Bronchial epithelial cell (primary cell): Measurements from ENCODE around the gene APBB2. TPM values are rescaled to one million over a fixed set of nuclear protein-coding genes. Genes with fewer than 3 reads are reported as not detected.

ENCODE experiments used
- DNase-seq: peaks from one replicate; pipeline ENCODE4 v3.0.0-alpha.2; 2010; ENCODE audit warnings: low read depth
- FAIRE-seq: peaks from 2 replicates; lab custom pipeline; 2011; peaks lifted over from hg19 to GRCh38; lab: Jason Lieb, UNC
- H3K27me3 ChIP-seq: 2 replicates; pipeline ENCODE4 v1.5.1; 2011; ENCODE audit warnings: low read length; ENCODE audit not compliant: control insufficient read depth, insufficient read depth
- H3K36me3 ChIP-seq: 2 replicates; pipeline ENCODE4 v1.5.1; 2011; ENCODE audit warnings: low read length; ENCODE audit not compliant: control insufficient read depth, insufficient read depth
- H3K4me3 ChIP-seq: 2 replicates; pipeline ENCODE4 v1.5.1; 2011; ENCODE audit warnings: mild to moderate bottlenecking, low read depth, low read length, control low read depth
- CTCF ChIP-seq: IDR thresholded peaks from 2 replicates; pipeline ENCODE4 v1.5.1; 2011; ENCODE audit warnings: mild to moderate bottlenecking, moderate library complexity, low read length, control low read depth, inconsistent platforms; ENCODE audit not compliant: insufficient read depth, severe bottlenecking
- total RNA-seq: library from RNA; depleted of rRNA; stranded (reverse); fragments of >200 nt; gene quantifications from 2 replicates; pipeline ENCODE4 v1.2.1, GENCODE V29; 2014

APBB2 gene
- total RNA-seq, 1 donor from 2014 or later, result 39.2 TPM

- FAIRE-seq (no peak), DNase-seq (no peak)
- TF ChIP-seq CTCF, result no peak
- H3K36me3 ChIP-seq, result peaks cover 4% of the 10 kb centered on the region
- H3K27me3 ChIP-seq, result no peaks in the 10 kb centered on the region
- no peak overlapping the region for H3K4me3 ChIP-seq
Observed at GRCh38 chr4:40857956-40858355, 356.4 kb downstream of the APBB2 start.

GRCh38 chr4:40856840-40857362 lies 357.4 kb downstream of the APBB2 start:
- peaks cover 4% of the 10 kb centered on the region for H3K36me3 ChIP-seq
- peak overlapping the region; percentile 23 for H3K4me3 ChIP-seq
- DNase-seq, result peak; percentile 33
- no peak for FAIRE-seq
- no peaks in the 10 kb centered on the region for H3K27me3 ChIP-seq
- TF ChIP-seq CTCF, result no peak

- Histone ChIP-seq H3K27me3 (no peaks in the 10 kb centered on the region), H3K36me3 (peaks cover 4% of the 10 kb centered on the region), H3K4me3 (no peak overlapping the region)
- DNase-seq (no peak), FAIRE-seq (no peak)
- TF ChIP-seq CTCF, result no peak
Observed at GRCh38 chr4:40856277-40856839, 358.0 kb downstream of the APBB2 start.

GRCh38 chr4:40850496-40850895 lies 363.8 kb downstream of the APBB2 start:
- FAIRE-seq, result no peak
- Histone ChIP-seq H3K27me3 (no peaks in the 10 kb centered on the region), H3K4me3 (no peak overlapping the region), H3K36me3 (peaks cover 2% of the 10 kb centered on the region)
- no peak for TF ChIP-seq CTCF
- no peak for DNase-seq

- TF ChIP-seq CTCF, result no peak
- no peak overlapping the region for H3K4me3 ChIP-seq
- no peaks in the 10 kb centered on the region for H3K36me3 ChIP-seq
- no peak for FAIRE-seq
- no peak for DNase-seq
- H3K27me3 ChIP-seq, result no peaks in the 10 kb centered on the region
Observed at GRCh38 chr4:40848940-40849339, 365.4 kb downstream of the APBB2 start.

- DNase-seq, result no peak
- FAIRE-seq, result no peak
- no peak for TF ChIP-seq CTCF
- H3K4me3 ChIP-seq, result no peak overlapping the region
- no peaks in the 10 kb centered on the region for H3K36me3 ChIP-seq
- no peaks in the 10 kb centered on the region for H3K27me3 ChIP-seq
Observed at GRCh38 chr4:40848251-40848650, 366.1 kb downstream of the APBB2 start.
